Muscle layer of colon (tissue), 2 donors: Measurements from ENCODE around the gene PDE4C.

Experiments
- H3K27ac ChIP-seq: one replicate; pipeline ENCODE4 v1.7.0; 2013; ENCODE audit warnings: low read depth, mild to moderate bottlenecking, low read length, moderate library complexity
- H3K27me3 ChIP-seq, 2 donors: one replicate each; pipeline ENCODE4 v1.7.0; 2013; ENCODE audit warnings: low read length in 2 of 2, mild to moderate bottlenecking in 2 of 2; ENCODE audit not compliant: insufficient read depth in 2 of 2, control insufficient read depth in 1 of 2
- H3K36me3 ChIP-seq: one replicate; pipeline ENCODE4 v1.7.0; 2013; ENCODE audit warnings: mild to moderate bottlenecking, low read length; ENCODE audit not compliant: insufficient read depth
- H3K4me1 ChIP-seq: one replicate; pipeline ENCODE4 v1.7.0; 2013; ENCODE audit warnings: mild to moderate bottlenecking, low read length; ENCODE audit not compliant: insufficient read depth
- H3K4me3 ChIP-seq, 2 donors: one replicate each; pipeline ENCODE4 v1.7.0; 2013; ENCODE audit warnings: low read length in 2 of 2, low read depth in 1 of 2, mild to moderate bottlenecking in 1 of 2, moderate library complexity in 1 of 2
- H3K9ac ChIP-seq: one replicate; pipeline ENCODE4 v1.7.0; 2013; ENCODE audit warnings: low read length
- H3K9me3 ChIP-seq: one replicate; pipeline ENCODE4 v1.7.0; 2013; ENCODE audit warnings: mild to moderate bottlenecking, low read length
- donor health status: abdominal sarcoma.
- donor health status: Adenocarcinoma of cecum.

Gene PDE4C

DNA sequence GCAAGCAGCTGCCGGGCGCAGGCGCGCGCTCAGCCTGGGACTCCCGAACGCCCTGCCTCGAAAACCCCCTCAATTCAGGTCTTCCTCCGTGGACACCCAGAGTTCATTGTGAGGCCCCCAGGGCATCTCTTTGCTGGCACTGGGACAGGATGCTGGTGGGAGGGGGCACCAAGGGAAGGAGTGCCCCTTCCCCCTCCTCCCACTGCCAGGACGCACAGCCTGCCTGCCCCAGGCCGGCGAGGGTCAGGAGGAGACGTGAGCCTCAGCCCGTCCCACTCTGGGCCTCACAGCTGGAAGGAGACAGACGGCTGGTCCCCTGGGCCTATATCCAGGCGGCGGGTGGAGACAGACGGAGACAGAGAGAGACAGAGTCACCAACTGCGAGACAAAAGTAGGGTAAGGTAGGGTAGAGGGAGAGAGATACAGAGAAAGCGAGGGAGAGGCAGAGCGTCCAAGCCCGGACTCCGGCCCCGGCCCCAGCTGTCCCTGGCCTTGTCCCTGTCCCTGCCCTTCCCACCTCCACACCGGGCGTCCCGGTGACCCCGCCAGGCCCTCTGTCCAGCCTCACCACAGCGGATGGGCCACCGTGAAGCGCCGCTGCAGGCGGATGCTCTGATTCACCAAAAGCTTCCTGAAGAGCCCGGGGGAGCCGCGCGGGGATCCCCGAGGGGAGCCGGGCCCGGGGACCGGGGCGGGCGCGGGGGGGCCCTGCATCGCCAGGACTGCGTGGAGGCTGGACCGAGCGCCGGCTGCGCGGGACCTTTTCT lies at the start of gene PDE4C:
Gene PDE4C, minus strand, starts transcription at position 737 of the 767 bp plus-strand sequence. Its CDS starts 23 bp downstream, at position 714.
- Histone ChIP-seq H3K9ac (no peak within 1 kb of the TSS), H3K4me1 (peaks cover 12% of the 10 kb centered on the region), H3K27me3 (peaks cover 24 to 35% of the 10 kb centered on the region in 2 donors), H3K4me3 (peak within 1 kb of the TSS in 1 of 2 donors; percentile 47), H3K36me3 (no peaks in the 10 kb centered on the region), H3K27ac (peak within 1 kb of the TSS; percentile 23), H3K9me3 (no peaks in the 10 kb centered on the region)

DNA sequence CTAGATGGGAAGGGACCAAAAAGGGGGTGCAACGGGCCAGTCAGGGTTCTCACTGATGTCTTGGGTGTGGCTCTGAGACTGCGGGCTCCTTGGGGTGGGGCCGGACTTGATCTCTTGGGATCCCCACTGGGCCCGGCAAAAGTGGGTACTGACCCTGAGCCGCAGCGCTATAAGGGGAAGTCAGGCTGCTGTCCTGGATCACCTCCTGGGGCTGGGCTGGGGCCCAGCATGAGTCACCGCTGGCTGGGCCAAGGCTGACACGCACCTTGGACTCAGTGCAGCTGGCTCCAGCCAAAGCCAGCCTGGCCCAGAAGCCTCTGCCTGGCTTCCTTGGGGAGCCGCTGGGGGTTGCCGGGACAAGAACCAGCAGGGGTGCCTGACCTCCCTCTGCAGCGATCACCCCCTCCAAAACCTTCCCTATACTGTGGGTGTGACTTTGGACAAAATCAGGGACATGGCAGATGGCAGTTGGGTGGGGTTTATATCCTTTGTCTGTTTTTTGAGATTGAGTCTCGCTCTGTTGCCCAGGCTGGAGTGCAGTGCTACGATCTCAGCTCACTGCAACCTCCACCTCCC lies 48.6 kb upstream of the PDE4C start:
- H3K4me1 ChIP-seq = peaks cover 39% of the 10 kb centered on the region

DNA sequence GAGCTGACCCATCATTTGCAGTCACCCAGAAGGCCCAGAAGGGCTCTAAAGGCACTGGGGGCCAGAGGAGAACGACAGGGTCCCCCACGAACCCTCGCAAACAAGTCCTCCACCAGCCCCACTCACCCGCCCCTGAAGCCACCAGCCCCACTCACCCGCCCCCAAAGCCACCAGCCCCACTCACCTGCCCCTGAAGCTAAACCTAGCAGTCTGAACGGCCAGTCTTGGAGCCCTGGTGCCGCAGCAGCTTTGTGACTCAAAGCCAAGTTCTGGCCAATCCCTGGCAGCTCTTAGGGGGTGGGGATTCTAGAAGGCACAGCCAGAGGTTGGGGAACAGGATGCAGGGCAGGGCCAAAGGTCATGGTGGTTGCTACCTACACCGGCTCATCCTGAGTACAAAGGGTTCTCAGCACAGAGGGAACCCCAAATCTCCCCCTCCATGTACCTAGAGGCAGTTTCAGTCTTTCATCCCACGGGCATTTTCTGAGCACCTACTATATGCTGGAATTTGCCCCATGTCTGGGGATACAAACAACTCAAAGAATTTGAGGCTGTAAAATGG lies 48.1 kb upstream of the PDE4C start, which contains the start of gene IQCN:
Gene IQCN, minus strand, starts transcription at position 234 of the 562 bp plus-strand sequence. CDS start 4,974 bp downstream, outside the sequence.
- H3K27ac ChIP-seq = peak within 1 kb of the TSS; percentile 59
- peak within 1 kb of the TSS; percentile 16 for H3K9ac ChIP-seq
- no peaks in the 10 kb centered on the region for H3K9me3 ChIP-seq
- H3K27me3 ChIP-seq = no peaks in the 10 kb centered on the region
- H3K4me1 ChIP-seq = peaks cover 39% of the 10 kb centered on the region
- no peak within 1 kb of the TSS for H3K4me3 ChIP-seq
- peaks cover 14% of the 10 kb centered on the region for H3K36me3 ChIP-seq

More for the DNA sequence above, 48.6 kb upstream of the PDE4C start:
- Histone ChIP-seq H3K27me3 (no peaks in the 10 kb centered on the region), H3K27ac (peak overlapping the region; percentile 59), H3K9me3 (no peaks in the 10 kb centered on the region), H3K4me3 (no peak overlapping the region), H3K36me3 (peaks cover 16% of the 10 kb centered on the region), H3K9ac (peak overlapping the region; percentile 16)

DNA sequence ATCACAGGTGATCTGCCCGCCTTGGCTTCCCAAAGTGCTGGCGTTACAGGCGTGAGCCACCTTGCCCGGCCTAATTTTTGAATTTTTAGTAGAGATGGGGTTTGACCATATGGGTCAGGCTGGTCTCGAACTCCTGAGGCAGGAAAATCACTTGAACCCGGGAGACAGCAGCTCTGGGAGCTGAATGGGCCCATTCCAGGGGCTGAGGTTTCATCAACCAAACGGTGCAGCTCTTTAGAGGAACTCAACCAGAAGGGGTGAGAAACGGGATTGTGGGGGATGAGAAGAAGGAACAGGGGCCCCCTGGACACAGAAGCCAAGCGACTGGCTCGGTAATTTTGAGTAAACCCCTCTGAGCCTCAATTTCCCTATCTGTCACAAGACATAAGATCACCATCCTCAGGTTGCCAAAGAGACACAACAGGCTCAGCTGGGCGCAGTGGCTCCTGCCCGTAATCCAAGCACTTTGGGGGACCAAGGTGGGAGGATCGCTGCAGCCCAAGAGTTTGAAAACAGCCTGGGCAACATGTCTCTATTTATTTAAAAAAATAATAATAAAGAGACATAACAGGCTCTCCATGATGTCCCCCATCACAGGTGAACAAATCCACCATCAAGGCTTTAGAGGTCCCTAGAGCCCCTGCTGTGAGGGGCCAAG lies 47.5 kb upstream of the PDE4C start:
- Histone ChIP-seq H3K27me3 (no peaks in the 10 kb centered on the region), H3K27ac (no peak overlapping the region), H3K9ac (no peak overlapping the region), H3K9me3 (no peaks in the 10 kb centered on the region), H3K4me3 (no peak overlapping the region), H3K36me3 (peaks cover 8% of the 10 kb centered on the region), H3K4me1 (peaks cover 34% of the 10 kb centered on the region)

DNA sequence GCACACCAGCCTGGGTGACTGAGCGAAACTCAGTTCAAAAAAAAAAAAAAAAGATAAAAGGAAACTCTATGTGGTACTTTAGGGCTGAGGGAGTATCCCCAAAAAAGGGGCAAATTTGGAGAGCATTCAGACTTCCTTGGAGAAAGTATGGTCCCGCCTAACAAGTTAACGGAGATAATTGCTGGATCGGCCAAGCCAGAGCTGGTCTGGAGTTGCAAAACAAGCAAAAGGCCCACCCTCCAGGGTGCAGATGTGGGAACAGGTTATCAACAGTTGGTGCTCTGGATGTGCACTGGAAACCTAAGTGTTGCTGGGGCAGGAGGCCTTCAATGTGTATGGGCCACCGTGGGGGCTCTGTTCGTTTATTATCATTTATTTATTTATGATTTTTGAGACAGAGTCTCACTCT lies 45.2 kb upstream of the PDE4C start:
- peaks cover 11% of the 10 kb centered on the region for H3K36me3 ChIP-seq
- H3K9ac ChIP-seq = no peak overlapping the region
- H3K4me1 ChIP-seq = peaks cover 19% of the 10 kb centered on the region
- no peaks in the 10 kb centered on the region for H3K27me3 ChIP-seq
- H3K9me3 ChIP-seq = no peaks in the 10 kb centered on the region
- no peak overlapping the region for H3K27ac ChIP-seq
- no peak overlapping the region for H3K4me3 ChIP-seq

DNA sequence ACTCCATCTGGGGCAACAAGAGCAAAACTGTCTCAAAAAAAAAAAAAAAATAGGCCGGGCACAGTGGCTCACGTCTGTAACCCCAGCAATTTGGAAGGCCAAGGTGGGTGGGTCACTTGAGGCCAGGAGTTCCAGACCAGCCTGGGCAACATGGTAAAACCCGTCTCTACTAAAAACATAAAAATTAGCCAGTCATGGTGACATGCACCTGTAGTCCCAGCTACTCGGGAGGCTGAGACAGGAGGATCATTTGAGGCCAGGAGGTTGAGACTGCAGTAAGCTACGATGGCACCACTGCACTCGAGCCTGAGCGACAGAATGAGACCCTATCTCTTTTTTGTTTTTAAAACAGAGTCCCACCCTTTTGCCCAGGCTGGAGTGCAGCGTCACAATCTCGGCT lies 44.1 kb upstream of the PDE4C start:
- Histone ChIP-seq H3K9me3 (no peaks in the 10 kb centered on the region), H3K9ac (no peak overlapping the region), H3K27ac (no peak overlapping the region), H3K27me3 (no peaks in the 10 kb centered on the region), H3K4me3 (no peak overlapping the region), H3K4me1 (peaks cover 11% of the 10 kb centered on the region), H3K36me3 (peaks cover 22% of the 10 kb centered on the region)

DNA sequence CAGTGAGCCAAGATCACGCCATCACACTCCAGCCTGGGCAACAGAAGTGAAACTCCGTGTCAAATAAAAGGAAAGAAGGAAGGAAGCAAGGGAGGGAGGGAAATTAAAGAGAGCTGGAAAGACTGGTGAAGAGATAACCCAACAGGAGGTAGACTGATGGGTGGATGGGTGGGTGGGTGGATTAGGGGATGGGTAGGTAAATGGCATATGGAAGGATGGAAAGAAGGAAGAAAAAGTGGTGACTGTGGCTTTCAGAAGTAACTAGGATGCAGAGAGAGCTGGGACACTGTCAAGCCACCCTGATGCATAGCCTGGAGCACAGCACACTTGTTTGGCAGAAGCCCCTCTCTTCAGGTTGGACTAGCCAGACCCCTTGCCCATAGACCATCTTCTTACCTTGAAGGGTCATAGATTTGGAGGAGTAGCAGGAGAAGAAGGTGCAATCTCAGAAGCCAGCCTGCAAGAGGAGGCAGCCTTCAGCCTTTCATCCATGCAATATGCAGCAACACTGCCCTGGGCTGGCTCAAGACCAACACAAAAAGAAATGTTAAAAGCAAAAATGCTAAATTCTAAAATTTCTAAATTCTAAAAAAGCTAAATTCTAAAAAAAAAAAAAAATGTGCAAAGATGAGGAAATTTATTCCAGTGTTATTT lies 43.0 kb upstream of the PDE4C start:
- H3K27ac ChIP-seq = no peak overlapping the region
- no peaks in the 10 kb centered on the region for H3K27me3 ChIP-seq
- no peak overlapping the region for H3K9ac ChIP-seq
- no peaks in the 10 kb centered on the region for H3K4me1 ChIP-seq
- H3K4me3 ChIP-seq = no peak overlapping the region
- peaks cover 32% of the 10 kb centered on the region for H3K36me3 ChIP-seq
- H3K9me3 ChIP-seq = no peaks in the 10 kb centered on the region

DNA sequence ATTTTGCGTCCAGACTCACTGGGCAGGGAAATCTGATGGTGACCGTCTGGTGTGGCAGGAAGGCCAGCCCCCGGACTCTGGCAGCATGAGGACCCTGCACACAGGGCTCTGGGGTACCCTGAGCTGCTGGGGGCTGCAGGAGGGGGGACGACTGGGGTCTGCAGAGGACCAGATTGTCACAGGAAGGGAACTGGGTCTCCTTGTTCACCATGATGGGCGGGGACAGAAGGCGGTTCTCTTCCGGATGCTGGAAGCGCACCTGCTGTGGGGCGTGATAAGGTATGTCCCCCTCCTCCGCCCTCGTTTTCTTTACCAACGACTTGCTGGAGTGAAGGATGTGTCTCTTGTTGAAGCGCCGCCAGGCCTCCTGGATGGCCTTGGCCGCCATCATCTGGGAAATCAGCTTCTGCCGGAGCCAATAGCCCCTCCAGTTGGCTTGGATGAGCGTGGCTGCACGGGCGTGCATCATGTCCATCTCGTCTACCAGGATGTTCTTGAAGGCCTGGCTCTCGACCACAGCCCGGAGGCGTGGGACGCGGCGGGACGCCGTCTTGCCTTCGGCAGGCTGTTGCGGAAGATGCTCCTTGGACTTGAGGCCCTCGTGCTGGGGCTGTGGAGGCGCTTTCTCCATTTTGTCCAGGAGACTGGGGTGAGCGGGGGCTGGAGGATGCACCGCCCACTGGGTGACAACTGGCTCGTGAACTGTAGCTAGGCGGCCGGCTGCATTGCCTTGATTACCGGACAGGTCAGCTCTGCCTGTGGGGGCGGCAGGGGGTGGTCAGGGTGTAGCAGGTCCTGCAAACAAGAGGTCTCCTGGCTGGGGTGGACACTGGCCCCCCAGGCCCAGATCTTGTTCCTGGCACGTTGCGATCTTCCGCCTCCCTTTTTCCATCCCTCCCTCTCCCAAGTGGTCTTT lies 40.8 kb upstream of the PDE4C start:
- H3K27me3 ChIP-seq = no peaks in the 10 kb centered on the region
- H3K36me3 ChIP-seq = peaks cover 45% of the 10 kb centered on the region
- H3K4me3 ChIP-seq = no peak overlapping the region
- H3K9ac ChIP-seq = no peak overlapping the region
- H3K9me3 ChIP-seq = no peaks in the 10 kb centered on the region
- no peaks in the 10 kb centered on the region for H3K4me1 ChIP-seq
- H3K27ac ChIP-seq = no peak overlapping the region

DNA sequence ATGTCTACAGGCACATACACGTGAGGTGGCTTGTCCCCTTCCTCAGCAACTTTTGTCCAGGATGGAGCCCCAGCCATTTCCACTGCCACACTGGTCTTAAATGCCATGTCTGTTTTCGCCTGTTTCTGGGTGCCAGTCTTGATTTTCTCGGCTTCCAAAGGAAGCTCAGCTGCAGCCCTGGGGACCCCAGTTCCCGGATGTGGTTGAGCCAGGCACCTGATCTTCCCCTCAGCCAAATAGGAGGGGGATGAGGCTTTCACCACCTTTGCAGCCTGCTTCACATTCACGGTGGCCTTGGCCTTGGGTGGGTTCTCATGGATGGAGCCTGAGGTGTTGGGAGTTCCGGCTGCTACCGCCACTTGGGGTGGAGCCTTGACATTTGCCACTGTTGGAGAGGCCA lies 39.3 kb upstream of the PDE4C start:
- H3K27me3 ChIP-seq = no peaks in the 10 kb centered on the region
- H3K4me3 ChIP-seq = no peak overlapping the region
- H3K27ac ChIP-seq = no peak overlapping the region
- H3K36me3 ChIP-seq = peaks cover 47% of the 10 kb centered on the region
- no peaks in the 10 kb centered on the region for H3K9me3 ChIP-seq
- no peaks in the 10 kb centered on the region for H3K4me1 ChIP-seq
- no peak overlapping the region for H3K9ac ChIP-seq

DNA sequence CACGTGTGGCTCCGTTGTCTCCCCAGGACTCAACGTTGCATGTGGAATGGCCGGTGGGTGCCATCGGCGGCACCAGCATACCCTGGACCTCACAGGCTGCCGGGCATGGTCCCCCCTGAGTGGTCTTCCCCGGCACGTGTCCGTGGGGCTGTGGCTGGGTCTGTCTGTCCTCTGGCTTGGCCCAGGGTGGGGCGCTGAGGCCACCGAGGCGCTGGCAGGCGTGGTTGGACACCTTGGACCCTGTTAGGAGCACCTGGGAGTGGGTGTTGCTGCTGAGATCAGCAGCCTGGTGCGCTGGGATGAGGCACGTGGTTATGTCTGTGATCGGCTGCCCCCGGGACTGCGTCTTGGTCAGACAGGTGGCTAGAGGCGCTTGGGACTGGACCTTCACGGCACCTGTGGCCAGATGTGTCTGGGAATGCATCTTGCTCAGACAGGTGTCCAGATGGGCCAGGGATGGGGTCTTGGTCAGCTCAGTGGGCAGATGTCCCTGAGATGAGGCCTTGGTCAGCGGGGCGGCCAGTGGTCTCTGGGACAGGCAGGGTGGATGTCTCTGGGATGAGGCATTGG lies 38.8 kb upstream of the PDE4C start:
- no peaks in the 10 kb centered on the region for H3K27me3 ChIP-seq
- no peaks in the 10 kb centered on the region for H3K9me3 ChIP-seq
- no peak overlapping the region for H3K9ac ChIP-seq
- H3K36me3 ChIP-seq = peaks cover 47% of the 10 kb centered on the region
- H3K4me1 ChIP-seq = no peaks in the 10 kb centered on the region
- no peak overlapping the region for H3K27ac ChIP-seq
- no peak overlapping the region for H3K4me3 ChIP-seq
